ENCODE data around the gene IL12RB2. TPM values are rescaled to one million over a fixed set of nuclear protein-coding genes. Genes with fewer than 3 reads are reported as not detected.

Gene IL12RB2
- 1 to 10 TPM in 1 of 2 donors, under 1 TPM in 1; 0.90 to 1.1 TPM for total RNA-seq
- polyA plus RNA-seq (ENCODE audit: insufficient read length in 6 of 6), result 1 to 10 TPM in 1 of 6 donors, under 1 TPM in 5; 0.48 to 1.2 (median 0.65) TPM
- long read RNA-seq, donor 1, partial matches to known transcripts, result 725 of 852 reads
- long read RNA-seq, donor 1, other reads (novel, unspliced or antisense), result 127 of 852 reads
- long read RNA-seq, donor 2, result 0 reads
- long read RNA-seq, donor 3, result 0 reads
- long read RNA-seq, donor 4, result 0 reads
- long read RNA-seq, donor 5, result 0 reads
- long read RNA-seq, donor 6, result 0 reads
- long read RNA-seq, donor 7, result 0 reads
- long read RNA-seq, donor 8, result 0 reads
- long read RNA-seq, donor 9, result 0 reads
- long read RNA-seq, donor 10, result 0 reads
- long read RNA-seq, donor 11, result 0 reads
- long read RNA-seq, donor 12, result 0 reads

- Histone ChIP-seq H3K36me3 (no peaks in the 10 kb centered on the region), H3K27me3 (peaks cover 32 to 51% of the 10 kb centered on the region in 2 donors), H3K4me3 (peak within 1 kb of the TSS; percentile 20 to 44), H3K9me3 (no peaks in the 10 kb centered on the region), H3K4me1 (peaks cover 3 to 13% of the 10 kb centered on the region in 2 donors), H3K27ac (no peak within 1 kb of the TSS)
- ATAC-seq (peak; percentile 87), DNase-seq (peak in 2 of 4 donors; percentile 16 to 80)
- TF ChIP-seq CTCF (IDR thresholded peaks at IDR 0.05), result no peak
- intact Hi-C loops (cut with DNase I), result no loop called here
Observed at GRCh38 chr1:67307251-67308060, at the start of gene IL12RB2. TSS of gene IL12RB2 (plus strand) at chr1:67307873. CDS start at chr1:67320369, 12,496 bp downstream.

GRCh38 chr1:67261680-67262079 is 46.0 kb upstream of the IL12RB2 start:
- Histone ChIP-seq H3K27ac (no peak overlapping the region), H3K27me3 (no peaks in the 10 kb centered on the region), H3K4me1 (no peaks in the 10 kb centered on the region), H3K36me3 (no peaks in the 10 kb centered on the region), H3K9me3 (no peaks in the 10 kb centered on the region), H3K4me3 (no peak overlapping the region)
- no peak for ATAC-seq
- intact Hi-C loops (cut with DNase I), result no loop called here
- TF ChIP-seq CTCF (IDR thresholded peaks at IDR 0.05), result no peak
- DNase-seq, result no peak

GRCh38 chr1:67262735-67263134 is 44.9 kb upstream of the IL12RB2 start:
- Histone ChIP-seq H3K4me3 (no peak overlapping the region), H3K36me3 (no peaks in the 10 kb centered on the region), H3K27ac (no peak overlapping the region), H3K9me3 (no peaks in the 10 kb centered on the region), H3K27me3 (no peaks in the 10 kb centered on the region), H3K4me1 (no peaks in the 10 kb centered on the region)
- ATAC-seq (no peak), DNase-seq (no peak)
- no peak for TF ChIP-seq CTCF (IDR thresholded peaks at IDR 0.05)
- intact Hi-C loops (cut with DNase I), result no loop called here

- no peaks in the 10 kb centered on the region for H3K9me3 ChIP-seq
- no peak overlapping the region for H3K27ac ChIP-seq
- intact Hi-C loops (cut with DNase I), result no loop called here
Observed at GRCh38 chr1:67264152-67264551, 43.5 kb upstream of the IL12RB2 start.

More at GRCh38 chr1:67264152-67264551, 43.5 kb upstream of the IL12RB2 start:
- no peaks in the 10 kb centered on the region for H3K36me3 ChIP-seq
- H3K4me1 ChIP-seq, result no peaks in the 10 kb centered on the region
- no peak for ATAC-seq
- no peak overlapping the region for H3K4me3 ChIP-seq
- no peak for DNase-seq
- no peak for TF ChIP-seq CTCF (IDR thresholded peaks at IDR 0.05)
- no peaks in the 10 kb centered on the region for H3K27me3 ChIP-seq
